K562 (cell line): ENCODE measurements around the gene CAMP. TPM values are rescaled to one million over a fixed set of nuclear protein-coding genes. Genes with fewer than 3 reads are reported as not detected.
A peak's percentile ranks its signal among the peaks of the same experiment; 100 is the strongest.

Experiments used
- ARID2 ChIP-seq: fragments of 450-650 bp; IDR thresholded peaks from 2 replicates; pipeline ENCODE4 v1.6.1; 2017; ENCODE audit warnings: antibody characterized with exemption, mild to moderate bottlenecking
- CBX3 ChIP-seq, 2 experiments: IDR thresholded peaks; 1 replicate in 1 of 2; 2 replicates in 1 of 2; pipeline ENCODE4 v1.6.1; 2012; ENCODE audit warnings: inconsistent platforms in 2 of 2, low read length in 2 of 2, borderline replicate concordance in 1 of 2, control low read depth in 1 of 2
- CUX1 ChIP-seq: fragments of 200-800 bp; sonication (Bioruptor generic); IDR thresholded peaks from 2 replicates; pipeline ENCODE4 v1.6.1; 2016; ENCODE audit warnings: missing genetic modification characterization, missing compliant biosample characterization
- E2F6 ChIP-seq, 2 experiments: IDR thresholded peaks; 2 replicates each; pipeline ENCODE4 v1.6.1; 2011; ENCODE audit warnings: borderline replicate concordance in 1 of 2, control low read depth in 1 of 2, low read depth in 1 of 2, low read length in 1 of 2, mild to moderate bottlenecking in 1 of 2, mixed read lengths in 1 of 2, moderate library complexity in 1 of 2; ENCODE audit not compliant: insufficient read depth in 1 of 2, insufficient read length in 1 of 2, poor library complexity in 1 of 2, severe bottlenecking in 1 of 2; ENCODE audit errors: extremely low read depth in 1 of 2
- EP400 ChIP-seq: fragments of 450-650 bp; IDR thresholded peaks from 2 replicates; pipeline ENCODE4 v1.6.1; 2017; ENCODE audit warnings: antibody characterized with exemption, mild to moderate bottlenecking, moderate library complexity
- HOXB6 ChIP-seq: fragments of 250-450 bp; sonication (Bioruptor Pico); IDR thresholded peaks from 2 replicates; pipeline ENCODE4 v1.5.1; 2022; ENCODE audit warnings: mild to moderate bottlenecking, borderline replicate concordance
- KDM4B ChIP-seq, 2 experiments: fragments of 450-650 bp in 1 of 2; sonication (generic) in 1 of 2; IDR thresholded peaks; 2 replicates each; pipeline ENCODE4 v1.6.1; 2016 to 2017; ENCODE audit warnings: borderline replicate concordance in 2 of 2, antibody characterized with exemption in 1 of 2, low read depth in 1 of 2, mild to moderate bottlenecking in 1 of 2
- KLF10 ChIP-seq: fragments of 250-450 bp; sonication (Bioruptor Pico); IDR thresholded peaks from 2 replicates; pipeline ENCODE4 v1.6.1; 2021; ENCODE audit warnings: matching md5 sums
- LARP7 ChIP-seq: fragments of 450-650 bp; IDR thresholded peaks from 2 replicates; pipeline ENCODE4 v1.6.1; 2016
- MAX ChIP-seq: sonication (generic); formaldehyde crosslinking; IDR thresholded peaks from 2 replicates; pipeline ENCODE4 v1.9.0; 2022; ENCODE audit warnings: mild to moderate bottlenecking, missing genetic modification reagents
- NFATC3 ChIP-seq: fragments of 450-650 bp; IDR thresholded peaks from 2 replicates; pipeline ENCODE4 v1.6.1; 2017; ENCODE audit warnings: mild to moderate bottlenecking
- NFIX ChIP-seq: fragments of 250-450 bp; sonication (Bioruptor Pico); IDR thresholded peaks from 2 replicates; pipeline ENCODE4 v1.4.0; 2020; ENCODE audit warnings: low read depth, mild to moderate bottlenecking, moderate library complexity
- PCBP2 ChIP-seq: fragments of 200-400 bp; formaldehyde crosslinking; IDR thresholded peaks from 2 replicates; pipeline ENCODE4 v1.6.1; 2018; ENCODE audit warnings: low read length, low read depth, mild to moderate bottlenecking, moderate library complexity; ENCODE audit not compliant: poor library complexity, severe bottlenecking
- PTBP1 ChIP-seq: fragments of 200-400 bp; formaldehyde crosslinking; IDR thresholded peaks from 2 replicates; pipeline ENCODE4 v1.6.1; 2017; ENCODE audit warnings: low read depth, low read length
- SMAD1 ChIP-seq: fragments of 150-350 bp; IDR thresholded peaks from 2 replicates; pipeline ENCODE4 v1.6.1; 2014; ENCODE audit warnings: low read length, low read depth; ENCODE audit not compliant: partially characterized antibody
- SMARCB1 ChIP-seq: IDR thresholded peaks from 2 replicates; pipeline ENCODE4 v1.6.1; 2011; ENCODE audit warnings: improper control_type of control experiment, low read depth; ENCODE audit not compliant: insufficient read length
- ZKSCAN3 ChIP-seq: fragments of 250-450 bp; sonication (Bioruptor Pico); IDR thresholded peaks from 2 replicates; pipeline ENCODE4 v1.4.0; 2020
- ZNF316 ChIP-seq: fragments of 450-650 bp; IDR thresholded peaks from 2 replicates; pipeline ENCODE4 v1.6.1; 2016
- ZNF561 ChIP-seq: fragments of 450-650 bp; formaldehyde crosslinking; conservative IDR thresholded peaks from 2 replicates; pipeline ENCODE4 v1.4.0; 2020; ENCODE audit warnings: mild to moderate bottlenecking, moderate library complexity
- ZNF707 ChIP-seq: fragments of 250-450 bp; sonication (Bioruptor Pico); conservative IDR thresholded peaks from 2 replicates; pipeline ENCODE4 v1.8.0; 2022; ENCODE audit warnings: inconsistent platforms, mild to moderate bottlenecking, moderate library complexity
- polyA plus RNA-seq, 8 experiments: library from polyadenylated mRNA; depleted of rRNA in 4 of 8; stranded (reverse) in 5 of 8; unstranded in 3 of 8; fragments of >200 nt; fragmentation: Nextera tagmentation in 2 of 8; fragmentation: Illumina TruSeq in 1 of 8; extraction: Ambion mirVana in 2 of 8; extraction: Trizol in 1 of 8; gene quantifications; 2 replicates each; pipeline versions ENCODE4 v1.2.1 to v1.2.3, GENCODE V29; 2011 to 2014; ENCODE audit warnings: inconsistent platforms in 1 of 8, missing spikeins in 1 of 8
- total RNA-seq, 7 experiments: library from RNA; depleted of rRNA in 6 of 7; stranded (reverse); fragments of >200 nt in 6 of 7; fragmentation: Illumina TruSeq in 2 of 7; extraction: Trizol in 2 of 7; gene quantifications; 2 replicates each; pipeline versions ENCODE4 v1.2.1 to v1.2.3, GENCODE V29; 2011 to 2021; ENCODE audit warnings: low replicate concordance in 1 of 7
- TF ChIP-seq, protein P1 (sequence below): fragments of 250-450 bp; sonication (Bioruptor Pico); IDR thresholded peaks from 2 replicates; pipeline ENCODE4 v1.8.0; 2022; ENCODE audit warnings: inconsistent platforms, mild to moderate bottlenecking, moderate library complexity, borderline replicate concordance

Gene CAMP
- total and polyA plus RNA-seq, 9 of the 15 experiments (the other 6 are each of a cell fraction or from before 2014, with no cell fraction given) = 0.22 TPM; not detected in 8

DNA sequence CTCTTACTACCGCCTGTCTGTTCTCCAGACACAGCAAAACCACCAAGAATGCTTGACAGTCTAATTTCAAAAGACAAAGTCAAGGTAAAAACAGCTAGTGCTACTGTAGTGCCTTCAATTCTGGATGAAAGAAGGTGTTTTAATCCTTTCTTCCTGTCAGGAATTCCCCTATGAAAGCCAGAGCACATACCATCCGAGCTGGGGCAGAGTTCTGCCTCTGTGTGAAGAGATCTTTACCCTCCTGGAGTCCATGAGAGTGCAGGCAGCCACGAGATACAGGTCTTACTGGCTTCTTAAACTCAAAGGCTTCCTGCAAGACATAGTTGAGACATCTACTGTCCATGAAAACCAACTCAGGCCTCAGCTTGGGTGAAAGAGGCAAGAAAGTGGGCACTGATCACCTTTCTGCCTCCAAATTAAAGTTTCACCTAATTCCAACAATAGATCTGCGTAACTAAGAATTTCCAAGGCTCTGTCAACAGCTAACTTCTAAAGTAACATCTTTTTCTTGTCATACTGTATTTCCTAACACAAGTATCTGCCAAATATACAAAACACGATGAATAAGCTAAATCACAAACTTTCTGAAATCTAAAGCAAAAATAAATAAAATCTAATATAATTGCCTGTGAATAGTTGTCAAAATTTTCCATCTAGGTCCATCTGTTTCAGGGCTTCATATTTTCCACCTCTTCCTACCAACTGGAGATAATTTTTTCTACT lies 42.6 kb upstream of the CAMP start (continued):
- TF ChIP-seq ZNF707 (CRISPR knock-in tag) (no peak), PCBP2 (no peak), CBX3 (IDR thresholded peaks at IDR 0.05; ENCODE audit: borderline replicate concordance in 1 of 2, low read length in 2 of 2) (no peak), SMAD1 (no peak), NFATC3 (no peak), ARID2 (no peak), NFIX (peak; percentile 54), ZNF316 (peak; percentile 38; the same call in 1 of the 2 replicates), E2F6 (IDR thresholded peaks at IDR 0.05; ENCODE audit: borderline replicate concordance in 1 of 2, extremely low read depth in 1 of 2, insufficient read depth in 1 of 2, insufficient read length in 1 of 2, low read depth in 1 of 2, low read length in 1 of 2, poor library complexity in 1 of 2, severe bottlenecking in 1 of 2) (no peak), SMARCB1 (no peak), ZKSCAN3 (CRISPR knock-in tag) (0 out of 2 replicates have a peak, but pooled peaks have one; percentile 37), EP400 (no peak), LARP7 (no peak), KDM4B (IDR thresholded peaks at IDR 0.05; ENCODE audit: borderline replicate concordance in 2 of 2, low read depth in 1 of 2) (no peak), PTBP1 (no peak), ZNF561 (CRISPR knock-in tag) (no peak), HOXB6 (CRISPR knock-in tag) (peak; percentile 74; the same call in 1 of the 2 replicates), MAX (CRISPR knock-in tag) (no peak), KLF10 (CRISPR knock-in tag) (no peak), CUX1 (no peak)
- TF ChIP-seq, protein P1, sequence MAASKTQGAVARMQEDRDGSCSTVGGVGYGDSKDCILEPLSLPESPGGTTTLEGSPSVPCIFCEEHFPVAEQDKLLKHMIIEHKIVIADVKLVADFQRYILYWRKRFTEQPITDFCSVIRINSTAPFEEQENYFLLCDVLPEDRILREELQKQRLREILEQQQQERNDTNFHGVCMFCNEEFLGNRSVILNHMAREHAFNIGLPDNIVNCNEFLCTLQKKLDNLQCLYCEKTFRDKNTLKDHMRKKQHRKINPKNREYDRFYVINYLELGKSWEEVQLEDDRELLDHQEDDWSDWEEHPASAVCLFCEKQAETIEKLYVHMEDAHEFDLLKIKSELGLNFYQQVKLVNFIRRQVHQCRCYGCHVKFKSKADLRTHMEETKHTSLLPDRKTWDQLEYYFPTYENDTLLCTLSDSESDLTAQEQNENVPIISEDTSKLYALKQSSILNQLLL (CRISPR knock-in tag) = peak; percentile 96; the same call in 1 of the 2 replicates
